HG03558 (cell line): Measurements from ENCODE around the gene MYO1G.
"Not testable (repeated sequence)": the region's sequence is repeated elsewhere in the genome, so short reads cannot be mapped to it uniquely, and the experiment has no call there.

Source experiments
- ATAC-seq: cut with Tn5 transposase; IDR thresholded peaks from one replicate; pipeline ENCODE4 v1.9.1; 2021; ENCODE audit warnings: moderate number of reproducible peaks; ENCODE audit not compliant: unreplicated experiment; ENCODE audit errors: extremely low read depth

The MYO1G gene

DNA sequence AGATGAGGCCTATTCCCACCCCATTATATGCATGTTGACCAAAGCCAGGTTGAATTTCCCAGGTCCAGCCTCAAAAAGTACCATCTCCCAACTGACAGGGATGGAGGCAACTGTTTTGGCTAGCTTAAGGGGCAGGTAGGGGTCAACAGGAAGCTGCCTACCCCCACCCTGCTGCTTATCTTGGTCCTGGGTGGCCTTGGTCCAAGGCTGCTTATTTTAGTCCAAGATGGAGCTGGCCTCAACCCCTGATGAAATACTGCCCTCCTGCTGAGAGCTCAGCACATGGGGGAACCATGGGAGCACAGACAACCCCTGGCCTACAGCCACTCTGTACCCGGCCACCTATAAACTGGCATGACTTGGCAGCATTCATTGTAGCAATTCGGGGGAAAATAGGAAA, 23.1 kb downstream of the MYO1G start:
- ATAC-seq = no peak

DNA sequence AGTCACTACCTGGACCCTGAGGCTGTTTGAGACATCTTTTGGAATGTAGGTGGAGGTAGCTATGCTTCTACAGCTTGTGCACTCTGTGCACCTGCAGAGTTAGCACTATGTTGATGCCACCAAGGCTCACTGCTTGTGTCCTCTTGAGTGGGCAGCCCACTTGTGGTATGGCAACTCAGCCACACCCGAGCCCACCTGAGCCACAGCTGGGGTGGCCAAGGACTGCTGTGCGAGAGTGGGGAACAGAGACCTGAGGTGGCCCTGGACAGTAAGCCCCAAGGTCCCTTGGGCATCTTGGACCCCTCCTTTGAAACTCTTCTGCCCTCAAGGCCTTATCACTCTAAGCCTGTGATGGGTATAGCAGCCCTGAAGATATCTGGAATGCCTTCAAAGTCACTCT, 25.7 kb downstream of the MYO1G start:
- no peak for ATAC-seq

DNA sequence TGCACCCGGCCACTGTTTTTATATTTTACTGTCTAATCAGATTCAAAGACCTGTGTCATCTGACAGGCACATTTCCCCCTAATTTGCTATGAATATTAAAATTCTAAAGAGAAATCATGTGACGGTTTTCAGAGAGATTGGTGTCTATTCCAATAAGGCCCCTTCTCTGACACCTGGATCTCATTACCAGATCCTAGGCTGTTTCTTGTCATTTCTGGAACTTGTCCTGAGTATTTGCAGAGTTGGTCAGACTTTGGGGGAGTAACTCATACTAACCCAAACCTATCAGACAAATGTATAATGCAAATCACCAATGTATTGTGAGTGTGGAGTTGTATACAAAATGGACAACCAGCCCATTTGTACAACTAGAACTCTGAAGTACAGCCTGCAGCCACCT, 29.5 kb downstream of the MYO1G start:
- ATAC-seq = no peak

DNA sequence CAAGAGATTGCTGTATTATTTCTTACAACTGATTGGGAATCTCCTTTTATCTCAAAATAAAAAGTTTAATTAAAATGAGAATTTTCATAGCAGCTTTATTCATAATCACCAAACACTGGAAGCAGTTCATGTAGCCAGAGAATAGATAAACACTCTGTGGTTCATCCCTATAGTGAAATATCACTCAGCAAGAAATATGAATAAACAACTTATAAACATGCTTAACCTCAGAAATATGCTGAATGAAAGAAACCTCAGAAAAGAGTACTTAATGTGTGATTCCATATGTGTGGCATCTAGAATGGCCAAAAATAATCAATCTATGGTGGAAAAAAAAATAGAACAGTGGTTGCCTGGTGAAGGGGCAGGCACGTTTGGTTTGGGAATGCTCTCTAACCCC, 33.3 kb downstream of the MYO1G start:
- ATAC-seq = no peak

DNA sequence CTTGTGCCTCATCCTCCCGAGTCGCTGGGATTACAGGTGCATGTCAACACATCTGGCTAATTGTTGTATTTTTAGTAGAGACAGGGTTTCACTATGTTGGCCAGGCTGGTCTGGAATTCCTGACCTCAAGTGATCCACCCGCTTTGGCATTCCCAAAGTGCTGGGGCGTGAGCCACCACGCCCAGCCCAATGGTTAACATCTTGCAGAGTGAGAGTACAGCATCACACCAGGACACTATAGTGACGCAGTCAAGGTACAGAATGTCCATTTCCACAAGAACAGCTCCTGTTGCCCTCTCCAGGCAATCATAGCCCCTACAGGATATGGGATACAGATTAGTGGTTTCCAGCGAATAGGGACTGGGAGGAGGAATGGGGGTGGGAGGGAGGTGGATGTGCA, 34.0 kb downstream of the MYO1G start:
- no peak for ATAC-seq

DNA sequence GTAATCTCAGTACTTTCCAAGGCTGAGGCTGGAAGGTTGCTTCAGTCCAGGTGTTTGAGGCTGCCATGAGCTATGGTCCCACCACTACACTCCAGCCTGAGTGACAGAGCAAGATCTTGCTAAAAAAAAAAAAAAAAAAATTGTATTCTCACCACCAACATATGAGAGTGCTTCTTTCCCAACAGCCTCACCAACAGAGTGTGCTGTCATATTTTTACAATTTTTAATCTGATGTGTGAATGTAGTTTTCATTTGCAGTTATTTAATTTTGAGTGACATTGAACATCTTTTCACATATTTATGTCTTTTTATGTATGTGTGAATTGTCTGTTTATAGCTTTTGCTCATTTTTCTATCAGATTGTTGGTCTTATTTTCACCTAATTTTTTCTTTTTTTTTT, 35.2 kb downstream of the MYO1G start:
- ATAC-seq = no peak

DNA sequence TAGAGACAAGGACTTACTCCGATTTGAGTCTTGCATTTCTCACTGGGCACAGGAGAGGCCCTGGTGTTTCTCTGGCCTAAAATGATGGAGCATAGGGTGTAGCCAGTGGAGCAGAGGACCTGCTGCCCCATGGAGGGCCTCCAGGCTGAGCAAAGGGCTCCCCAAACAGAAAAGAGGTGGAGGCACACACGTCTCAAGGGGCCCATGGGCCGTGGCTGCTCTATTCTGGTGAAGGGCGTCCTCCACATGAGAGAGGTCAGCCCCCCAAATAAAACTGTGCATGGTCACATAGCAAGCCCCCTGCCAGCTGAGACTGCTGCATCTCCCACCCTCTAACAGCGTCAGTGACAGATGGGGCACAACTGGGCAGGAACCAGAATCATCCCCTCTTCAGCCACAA, 41.4 kb downstream of the MYO1G start:
- ATAC-seq = no peak

DNA sequence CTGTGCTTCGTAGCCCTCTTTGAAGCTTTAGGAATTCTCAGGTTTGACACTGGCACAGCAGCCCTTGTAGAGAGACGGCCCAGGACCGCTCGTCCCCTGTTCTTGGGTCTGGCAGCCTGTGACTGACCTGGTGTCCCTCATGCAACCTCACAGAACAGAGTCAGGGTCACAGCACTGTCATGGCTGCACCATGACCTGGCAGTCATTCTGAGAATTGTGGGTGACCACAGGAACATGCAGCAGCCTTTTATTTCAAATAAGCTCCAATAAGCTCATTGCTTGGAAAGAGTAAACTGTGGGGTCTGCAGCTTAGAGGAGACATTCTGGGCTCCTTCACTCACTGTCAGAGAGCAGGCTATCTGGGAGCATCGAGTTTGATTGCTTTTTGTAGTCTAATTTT, 42.5 kb downstream of the MYO1G start:
- ATAC-seq = no peak

DNA sequence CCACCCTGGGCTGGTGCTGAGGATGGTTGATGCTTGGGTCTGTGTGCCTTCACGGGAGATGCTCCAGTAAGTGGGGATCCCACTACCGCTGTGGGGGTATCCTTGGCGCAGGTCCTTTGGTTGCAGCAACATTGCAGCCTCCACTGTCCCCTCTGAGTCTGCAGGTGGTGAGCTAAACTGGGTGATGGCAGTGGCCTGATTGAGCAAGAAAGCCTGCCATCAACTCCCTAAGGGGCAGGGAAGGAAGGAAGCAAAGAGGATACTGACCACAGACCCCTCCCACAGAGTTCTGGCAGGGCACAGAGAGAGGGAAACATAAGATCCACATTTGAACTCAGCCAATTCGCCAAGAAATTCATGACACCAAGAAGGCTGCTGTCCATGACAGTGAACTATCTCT, 43.2 kb downstream of the MYO1G start:
- no peak for ATAC-seq

DNA sequence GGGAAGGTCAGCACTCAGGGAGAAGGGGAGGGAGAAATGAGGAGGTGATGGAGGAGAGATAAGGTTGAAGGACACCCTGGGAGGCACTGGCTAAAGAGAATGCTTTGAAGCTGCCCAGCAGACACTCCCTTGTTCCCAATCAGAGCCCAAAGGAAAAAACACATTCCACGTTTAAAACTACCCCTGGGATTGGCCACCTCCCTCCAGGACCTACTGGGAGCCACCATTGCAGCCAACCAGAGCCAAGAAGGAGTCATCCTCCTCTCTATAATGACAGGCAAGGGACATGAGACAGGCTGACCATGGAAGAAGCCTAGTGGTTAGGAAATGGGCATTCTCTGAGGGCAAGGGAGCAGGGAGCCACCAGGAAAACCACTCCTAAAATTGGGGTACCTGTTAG, 43.8 kb downstream of the MYO1G start:
- ATAC-seq = no peak

DNA sequence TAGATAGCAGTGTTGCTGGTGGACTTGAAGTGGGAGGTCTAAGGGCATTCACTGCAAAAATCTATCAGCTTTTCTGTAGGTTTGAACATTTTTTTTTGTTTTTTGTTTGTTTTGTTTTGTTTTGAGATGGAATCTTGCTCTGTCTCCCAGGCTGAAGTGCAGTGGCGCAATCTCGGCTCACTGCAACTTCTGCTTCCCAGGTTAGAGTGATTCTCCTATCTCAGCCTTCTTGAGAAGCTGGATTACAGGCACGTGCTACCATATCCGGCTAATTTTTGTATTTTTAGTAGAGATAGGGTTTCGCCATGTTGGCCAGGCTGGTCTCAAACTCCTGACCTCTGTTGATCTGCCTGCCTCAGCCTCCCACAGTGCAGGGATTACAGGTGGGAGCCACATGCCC, 44.3 kb downstream of the MYO1G start:
- ATAC-seq = not testable (repeated sequence)

DNA sequence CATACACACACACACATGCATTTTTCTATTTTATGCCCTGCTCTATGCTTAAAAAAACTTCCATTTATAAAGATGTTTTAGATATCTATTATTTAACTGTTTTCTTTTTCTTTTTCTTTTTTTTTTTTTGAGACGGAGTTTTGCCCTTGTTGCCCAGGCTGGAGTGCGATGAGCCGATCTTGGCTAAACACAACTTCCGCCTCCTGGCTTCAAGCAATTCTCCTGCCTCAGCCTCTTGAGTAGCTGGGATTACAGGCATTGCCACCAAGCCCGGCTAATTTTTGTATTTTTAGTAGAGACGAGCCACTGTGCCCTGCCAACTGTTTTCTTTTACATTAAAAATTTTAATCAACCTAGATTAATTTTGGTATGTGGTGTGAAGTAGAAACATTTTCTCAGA, 47.9 kb downstream of the MYO1G start:
- no peak for ATAC-seq

DNA sequence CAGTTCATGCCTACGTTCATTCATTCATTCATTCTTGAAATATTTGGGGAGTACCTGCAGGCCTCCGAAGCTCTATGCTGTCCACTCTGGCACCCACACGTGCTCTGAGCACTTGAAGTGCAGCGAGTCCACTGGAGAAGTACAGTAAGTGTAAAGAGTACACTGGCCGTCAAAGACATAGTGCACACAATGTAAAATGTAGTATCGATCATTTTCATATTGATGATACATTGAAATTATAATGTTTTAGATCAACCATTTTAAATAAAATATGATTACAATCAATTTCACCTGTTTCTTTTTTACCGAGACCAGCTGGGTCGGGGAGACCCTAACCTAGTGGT, 56.5 kb downstream of the MYO1G start:
- no peak for ATAC-seq

DNA sequence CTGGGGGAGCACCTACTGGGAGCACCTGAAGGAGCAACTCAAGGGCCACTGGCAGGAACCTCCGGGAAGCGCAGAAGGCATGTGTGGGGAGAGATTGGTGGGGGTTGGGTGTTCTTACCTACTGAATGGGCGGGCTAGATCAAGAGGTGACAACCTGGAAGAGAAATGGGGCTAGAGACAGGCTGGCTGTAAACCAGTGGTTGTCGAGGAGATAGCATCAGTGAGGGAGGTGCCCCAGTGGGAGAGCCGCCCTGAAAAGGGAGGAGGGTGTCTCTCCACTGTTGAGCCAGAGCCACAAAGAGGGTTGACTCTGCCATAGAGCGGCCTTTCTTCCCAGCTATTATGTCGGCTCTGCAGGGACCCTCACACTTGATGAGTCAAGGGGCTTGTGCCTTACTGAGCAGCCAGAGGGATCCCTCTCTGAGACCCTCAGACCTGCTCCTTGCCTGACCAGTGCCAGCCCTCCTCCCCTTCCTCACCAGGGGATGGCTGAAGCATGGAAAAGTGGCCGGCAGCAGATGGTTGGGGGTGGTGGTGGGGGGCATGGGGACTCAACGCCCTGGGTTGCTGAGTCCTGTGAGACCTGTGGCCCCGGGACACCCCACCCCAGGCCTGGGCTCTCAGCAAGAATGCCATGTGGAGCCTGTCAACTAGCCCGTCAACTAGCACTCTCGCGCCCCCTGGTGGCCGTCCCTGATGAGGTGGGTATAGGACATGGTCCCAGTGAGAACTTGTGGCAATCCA, 57.0 kb downstream of the MYO1G start:
- no peak for ATAC-seq

DNA sequence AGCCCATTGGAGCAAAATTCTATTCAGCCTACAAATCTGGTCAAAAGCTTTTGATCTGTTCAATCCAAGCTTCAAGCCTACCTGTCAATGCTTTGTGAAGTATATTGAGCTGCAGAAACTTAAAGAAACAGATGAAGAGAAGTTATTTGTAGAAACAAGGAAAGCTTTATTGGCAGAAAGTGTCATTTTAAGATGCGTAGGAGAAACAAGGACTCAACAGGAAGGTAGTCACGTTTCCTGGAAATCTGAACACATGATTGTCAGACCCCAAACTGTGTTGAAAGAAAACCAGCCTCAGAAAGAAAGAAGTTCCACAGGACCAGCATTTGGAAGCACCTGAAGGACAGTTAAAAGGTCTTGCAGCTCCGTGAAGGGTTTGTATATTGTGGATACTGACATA, 58.7 kb downstream of the MYO1G start:
- ATAC-seq = no peak

DNA sequence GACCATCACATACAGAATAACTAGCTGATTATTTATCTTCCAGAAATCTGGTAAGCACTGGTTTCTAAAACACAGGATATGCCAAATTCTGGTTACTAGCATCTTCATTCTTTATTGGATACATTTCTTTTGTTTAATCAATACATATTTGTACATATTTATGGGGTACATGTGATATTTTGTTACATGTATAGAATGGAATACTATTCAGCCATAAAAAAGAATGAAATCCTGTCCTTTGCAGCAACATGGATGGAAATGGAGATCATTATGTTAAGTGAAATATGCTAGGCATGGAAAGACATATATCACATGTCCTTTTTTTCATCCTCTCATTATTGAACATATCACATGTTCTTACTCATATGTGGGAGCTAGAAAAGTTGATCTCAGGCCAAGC, 60.8 kb downstream of the MYO1G start:
- no peak for ATAC-seq

DNA sequence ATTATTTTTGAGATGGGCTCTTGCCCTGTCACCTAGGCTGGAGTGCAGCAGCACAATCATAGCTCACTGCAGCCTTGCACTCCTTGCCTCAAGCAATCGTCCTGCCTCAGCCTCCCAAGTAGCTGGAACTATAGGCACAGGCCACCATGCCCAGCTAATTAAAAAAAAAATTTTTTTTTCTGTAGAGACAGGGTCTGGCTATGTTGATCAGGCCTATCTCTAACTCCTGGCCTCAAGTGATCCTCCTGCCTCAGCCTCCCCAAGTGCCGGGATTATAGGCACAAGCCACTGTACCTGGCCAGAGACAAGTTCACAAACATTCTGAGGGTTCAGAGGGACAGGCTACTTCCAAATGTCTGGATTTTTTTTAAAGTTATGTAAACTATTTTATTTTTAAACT, 61.4 kb downstream of the MYO1G start:
- ATAC-seq = no peak

DNA sequence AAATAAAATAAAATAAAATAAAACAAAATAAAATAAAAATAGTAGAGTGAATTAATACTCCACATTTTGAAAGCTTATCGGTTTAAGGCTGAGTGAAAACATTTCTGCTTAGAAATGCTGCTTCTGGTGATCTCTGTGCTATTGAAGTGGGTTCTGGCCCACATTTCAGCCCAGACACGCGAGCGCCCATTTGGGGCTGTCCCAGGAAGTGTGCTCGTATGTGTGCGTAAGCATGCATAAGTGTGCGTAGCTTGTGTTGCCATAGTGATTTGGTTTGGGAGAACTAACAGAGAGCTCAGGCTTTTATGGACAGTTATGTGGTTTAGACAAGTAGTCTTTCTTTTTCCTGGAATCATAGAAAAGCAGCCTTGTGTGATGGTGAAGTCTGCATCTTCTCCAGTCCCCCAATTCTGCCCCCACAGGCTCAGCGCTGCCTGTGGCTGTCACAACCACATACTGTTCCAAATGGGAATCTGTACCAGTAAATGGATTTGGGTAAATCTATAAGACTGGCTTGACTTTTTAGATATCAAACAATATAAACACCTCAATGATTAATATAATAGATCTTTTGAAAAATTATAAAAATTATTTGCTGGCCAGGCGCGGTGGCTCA, 63.7 kb downstream of the MYO1G start:
- ATAC-seq = peak; percentile 67

DNA sequence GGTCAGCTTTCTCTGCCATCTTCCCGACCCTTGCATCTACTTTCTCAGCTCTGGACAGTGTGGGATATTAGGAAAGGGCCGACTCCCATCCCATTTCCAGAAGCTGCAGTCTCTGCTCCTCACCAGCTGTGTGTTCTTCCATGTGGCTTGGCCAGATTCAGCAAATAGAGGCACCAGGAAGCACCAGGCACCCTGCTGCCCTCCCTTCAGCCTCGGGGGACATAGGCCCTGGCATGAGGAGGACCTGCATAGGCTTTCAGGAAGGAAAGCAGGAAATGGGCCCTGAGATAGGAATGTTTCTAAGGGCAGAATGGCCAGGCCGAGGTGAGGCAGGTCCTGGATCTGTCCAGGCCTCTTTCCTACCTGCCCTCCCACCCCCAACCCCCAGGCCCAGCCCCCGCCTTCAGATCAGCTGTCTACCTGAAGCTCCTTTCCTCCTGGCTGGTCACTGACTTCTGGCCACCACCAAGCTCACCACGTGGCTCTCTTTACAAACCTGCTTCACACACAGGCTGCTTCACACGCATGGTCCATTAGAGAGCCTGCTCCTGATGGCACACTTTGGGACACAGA, 66.0 kb downstream of the MYO1G start:
- ATAC-seq = no peak
